Thymus (tissue), 11 donors: ENCODE results near the gene PEX6. TPM values are rescaled to one million over a fixed set of nuclear protein-coding genes. Genes with fewer than 3 reads are reported as not detected.

Experiments used
- DNase-seq, 9 donors: peaks; one replicate each; pipeline ENCODE4 v3.0.0-alpha.2; 2013; ENCODE audit warnings: low spot score in 9 of 9, low read depth in 6 of 9, missing footprints in 1 of 9
- H3K27ac ChIP-seq, 2 donors: one replicate each; pipeline ENCODE4 v1.5.1; 2013; ENCODE audit warnings: control low read depth in 1 of 2, low read depth in 1 of 2, low read length in 1 of 2, mild to moderate bottlenecking in 1 of 2, moderate library complexity in 1 of 2
- H3K27me3 ChIP-seq, 2 donors: one replicate each; pipeline ENCODE4 v1.5.1; 2013; ENCODE audit warnings: low read length in 1 of 2; ENCODE audit not compliant: control insufficient read depth in 2 of 2, insufficient read depth in 1 of 2
- H3K36me3 ChIP-seq, 2 donors: one replicate each; pipeline ENCODE4 v1.5.1; 2013; ENCODE audit warnings: low read length in 1 of 2, mild to moderate bottlenecking in 1 of 2, moderate library complexity in 1 of 2; ENCODE audit not compliant: control insufficient read depth in 2 of 2, insufficient read depth in 2 of 2
- H3K4me1 ChIP-seq, 2 donors: one replicate each; pipeline ENCODE4 v1.5.1; 2013; ENCODE audit warnings: low read length in 2 of 2; ENCODE audit not compliant: control insufficient read depth in 2 of 2, insufficient read depth in 2 of 2
- H3K4me3 ChIP-seq, 2 donors: one replicate each; pipeline ENCODE4 v1.5.1; 2013; ENCODE audit warnings: low read length in 2 of 2, control low read depth in 1 of 2, mild to moderate bottlenecking in 1 of 2
- H3K9me3 ChIP-seq, 2 donors: one replicate each; pipeline ENCODE4 v1.5.1; 2013; ENCODE audit warnings: low read length in 1 of 2, mild to moderate bottlenecking in 1 of 2; ENCODE audit not compliant: control insufficient read depth in 2 of 2, insufficient read depth in 1 of 2
- WGBS: extraction: QIAGEN DNeasy Blood & Tissue Kit; methylation state at CpG from one replicate; pipeline ENCODE4 v1.1.7; 2013; 5-methylcytosine and 5-hydroxymethylcytosine counted together
- polyA plus RNA-seq: library from polyadenylated mRNA; stranded (reverse); fragments of 200-250 nt; gene quantifications from one replicate; pipeline ENCODE4 v1.2.3, GENCODE V29; 2013
- total RNA-seq: library from RNA; stranded (reverse); fragments of 120-200 nt; gene quantifications from one replicate; pipeline ENCODE4 v1.2.4, GENCODE V29; 2013
- donor health status: healthy.

Gene PEX6
- total and polyA plus RNA-seq, 2 donors: 14.6 to 16.6 TPM

GRCh38 chr6:42987533-42988451, 8.8 kb upstream of the PEX6 start:
- WGBS: 92% methylated on average over 5 of the region's 5 CpGs
- peaks cover 0 to 3% of the 10 kb centered on the region in 2 donors for H3K9me3 ChIP-seq
- no peak overlapping the region for H3K27ac ChIP-seq
- peaks cover 18 to 33% of the 10 kb centered on the region in 2 donors for H3K4me1 ChIP-seq
- no peak for DNase-seq
- peaks cover 39 to 49% of the 10 kb centered on the region in 2 donors for H3K36me3 ChIP-seq
- H3K4me3 ChIP-seq: no peak overlapping the region
- no peaks in the 10 kb centered on the region for H3K27me3 ChIP-seq

GRCh38 chr6:42984924-42985475, 6.0 kb upstream of the PEX6 start:
- peaks cover 20 to 38% of the 10 kb centered on the region in 2 donors for H3K4me1 ChIP-seq
- H3K4me3 ChIP-seq: peak overlapping the region; percentile 83 to 91
- no peaks in the 10 kb centered on the region for H3K27me3 ChIP-seq
- H3K27ac ChIP-seq: peak overlapping the region in 1 of 2 donors; percentile 77
- DNase-seq: peak in 2 of 9 donors; percentile 27 to 56
- WGBS: 13% methylated on average over 13 of the region's 13 CpGs
- H3K36me3 ChIP-seq: peaks cover 22 to 29% of the 10 kb centered on the region in 2 donors
- H3K9me3 ChIP-seq: peaks cover 0 to 3% of the 10 kb centered on the region in 2 donors

DNA sequence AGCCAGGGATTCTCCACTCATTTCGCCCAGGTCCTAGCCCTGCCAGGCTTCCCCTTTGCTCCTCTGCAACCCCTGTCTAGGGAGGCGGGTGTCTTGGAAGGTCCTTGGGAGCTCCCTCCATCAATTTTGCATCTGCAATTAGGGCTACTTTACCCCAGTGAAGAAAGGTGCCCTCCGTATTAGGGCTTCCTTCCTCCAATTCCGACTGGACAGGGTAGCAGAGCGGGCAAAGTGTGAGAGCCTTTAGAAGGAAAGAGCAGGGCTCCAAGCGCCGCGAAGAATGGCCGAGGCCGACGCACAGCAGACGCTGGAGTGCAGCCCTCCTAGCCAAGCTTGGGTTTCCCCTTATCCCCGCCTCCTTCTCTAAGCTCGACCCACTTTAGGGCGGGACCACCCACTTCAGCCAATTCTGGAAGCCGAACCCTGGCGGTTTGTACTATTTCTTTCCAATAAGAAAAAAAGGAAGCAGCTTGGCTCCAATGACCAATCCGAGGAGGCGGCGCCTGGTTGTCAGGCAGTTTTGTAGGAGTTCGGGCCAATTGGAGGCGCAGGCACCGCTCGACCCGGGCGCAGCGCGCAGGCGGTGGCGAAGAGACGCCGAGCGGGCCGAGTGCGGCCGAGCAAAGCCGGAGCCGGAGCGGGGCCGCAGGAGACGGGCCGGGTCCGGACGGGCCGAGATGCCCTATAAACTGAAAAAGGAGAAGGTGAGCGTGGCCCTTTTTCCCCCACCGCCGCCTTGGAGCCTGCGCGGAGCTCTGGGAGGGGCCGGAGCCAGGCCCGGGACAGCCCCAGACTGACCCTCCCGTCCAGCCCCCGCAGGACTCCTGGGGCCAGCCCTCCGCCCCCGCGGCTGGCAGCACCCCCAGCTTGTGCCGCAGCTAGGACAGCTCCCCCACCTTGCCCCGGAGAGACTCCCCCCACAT, 5.3 kb upstream of the PEX6 start, which contains the start of gene PPP2R5D:
PPP2R5D (plus strand) TSS at position 570 of the 923 bp plus-strand sequence; CDS start at position 678, 108 bp downstream.
- H3K27ac ChIP-seq: peak within 1 kb of the TSS; percentile 96
- H3K27me3 ChIP-seq: no peaks in the 10 kb centered on the region
- under 1% methylated on average over 59 of the region's 59 CpGs for WGBS
- H3K36me3 ChIP-seq: peaks cover 15 to 22% of the 10 kb centered on the region in 2 donors
- DNase-seq: peak; percentile 94 to 100 (median 97)
- H3K9me3 ChIP-seq: peaks cover 0 to 3% of the 10 kb centered on the region in 2 donors
- peak within 1 kb of the TSS; percentile 83 to 91 for H3K4me3 ChIP-seq
- peaks cover 25 to 46% of the 10 kb centered on the region in 2 donors for H3K4me1 ChIP-seq

GRCh38 chr6:42981836-42982235, 2.9 kb upstream of the PEX6 start:
- 97% methylated on average over 5 of the region's 5 CpGs for WGBS
- Histone ChIP-seq H3K27ac (no peak overlapping the region), H3K4me3 (no peak overlapping the region), H3K27me3 (no peaks in the 10 kb centered on the region), H3K36me3 (peaks cover 0 to 3% of the 10 kb centered on the region in 2 donors), H3K4me1 (peaks cover 28 to 53% of the 10 kb centered on the region in 2 donors), H3K9me3 (peaks cover 0 to 3% of the 10 kb centered on the region in 2 donors)
- DNase-seq: no peak

GRCh38 chr6:42979523-42980177, 669 bp upstream of the PEX6 start:
- H3K27ac ChIP-seq: peak overlapping the region; percentile 91 to 98
- peak overlapping the region; percentile 85 to 99 for H3K4me3 ChIP-seq
- WGBS: 51% methylated on average over 9 of the region's 9 CpGs
- H3K9me3 ChIP-seq: peaks cover 0 to 3% of the 10 kb centered on the region in 2 donors
- H3K27me3 ChIP-seq: no peaks in the 10 kb centered on the region
- DNase-seq: peak in 2 of 9 donors; percentile 36 to 60
- H3K4me1 ChIP-seq: peaks cover 12 to 40% of the 10 kb centered on the region in 2 donors
- H3K36me3 ChIP-seq: peaks cover 0 to 7% of the 10 kb centered on the region in 2 donors

GRCh38 chr6:42978487-42978838, 518 bp downstream of the PEX6 start:
- Histone ChIP-seq H3K36me3 (peaks cover 5 to 16% of the 10 kb centered on the region in 2 donors), H3K4me1 (peaks cover 10 to 34% of the 10 kb centered on the region in 2 donors), H3K27ac (peak overlapping the region; percentile 66 to 98), H3K4me3 (peak overlapping the region; percentile 85 to 99), H3K27me3 (no peaks in the 10 kb centered on the region), H3K9me3 (no peaks in the 10 kb centered on the region)
- 1% methylated on average over 28 of the region's 28 CpGs for WGBS
- DNase-seq: no peak

- Histone ChIP-seq H3K27me3 (no peaks in the 10 kb centered on the region), H3K9me3 (no peaks in the 10 kb centered on the region), H3K27ac (no peak overlapping the region), H3K36me3 (peaks cover 5 to 42% of the 10 kb centered on the region in 2 donors), H3K4me1 (peaks cover 8 to 28% of the 10 kb centered on the region in 2 donors), H3K4me3 (no peak overlapping the region)
- WGBS: 95% methylated on average over 5 of the region's 5 CpGs
- no peak for DNase-seq
These were observed 4.0 kb downstream of the PEX6 start for GRCh38 chr6:42974919-42975505.

DNA sequence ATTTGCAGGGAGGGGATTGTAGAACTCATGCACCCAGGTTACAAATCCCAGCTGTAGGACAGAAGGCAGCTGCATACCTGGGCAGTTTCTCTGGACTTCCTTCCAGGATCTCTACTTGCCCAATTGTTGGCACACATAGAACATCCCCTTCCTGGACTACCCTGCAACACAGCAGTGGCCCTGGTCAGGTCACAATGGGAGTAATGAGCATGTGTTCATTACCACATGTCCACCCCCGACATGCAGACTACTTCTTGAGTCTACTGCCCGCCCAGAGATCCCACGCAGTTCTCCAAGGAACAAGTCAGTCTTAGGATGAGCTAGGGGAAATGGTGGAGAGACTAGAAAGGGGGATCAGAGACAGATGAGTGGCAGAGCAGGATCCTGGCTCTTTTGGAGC, 5.1 kb downstream of the PEX6 start:
- no peaks in the 10 kb centered on the region for H3K27me3 ChIP-seq
- WGBS: 99% methylated on average over 3 of the region's 3 CpGs
- DNase-seq: no peak

More for the DNA sequence above, 5.1 kb downstream of the PEX6 start:
- peaks cover 0 to 2% of the 10 kb centered on the region in 2 donors for H3K9me3 ChIP-seq
- no peak overlapping the region for H3K27ac ChIP-seq
- no peak overlapping the region for H3K4me3 ChIP-seq
- peaks cover 12 to 53% of the 10 kb centered on the region in 2 donors for H3K36me3 ChIP-seq
- H3K4me1 ChIP-seq: peaks cover 3 to 20% of the 10 kb centered on the region in 2 donors
